ENCODE measurements around the gene ADGRV1.

GRCh38 chr5:90606539-90606938, 47.9 kb downstream of the ADGRV1 start:
- TF ChIP-seq CTCF (IDR thresholded peaks at IDR 0.05; ENCODE audit: insufficient read depth, low read depth, low read length) (no peak), EZH2 (IDR thresholded peaks at IDR 0.05; ENCODE audit: insufficient read depth, low read length) (no peak)
